ENCODE measurements around the gene ITPR3.

ITPR3 gene

GRCh38 chr6:33640361-33640760 is 19.2 kb downstream of the ITPR3 start:
- DNase-seq, result no peak

- no peak for DNase-seq
These were observed 20.0 kb downstream of the ITPR3 start for GRCh38 chr6:33641144-33641543.

- DNase-seq, result no peak
These were observed 20.5 kb downstream of the ITPR3 start for GRCh38 chr6:33641602-33642001.

GRCh38 chr6:33642897-33643296 is 21.8 kb downstream of the ITPR3 start:
- no peak for DNase-seq

DNA sequence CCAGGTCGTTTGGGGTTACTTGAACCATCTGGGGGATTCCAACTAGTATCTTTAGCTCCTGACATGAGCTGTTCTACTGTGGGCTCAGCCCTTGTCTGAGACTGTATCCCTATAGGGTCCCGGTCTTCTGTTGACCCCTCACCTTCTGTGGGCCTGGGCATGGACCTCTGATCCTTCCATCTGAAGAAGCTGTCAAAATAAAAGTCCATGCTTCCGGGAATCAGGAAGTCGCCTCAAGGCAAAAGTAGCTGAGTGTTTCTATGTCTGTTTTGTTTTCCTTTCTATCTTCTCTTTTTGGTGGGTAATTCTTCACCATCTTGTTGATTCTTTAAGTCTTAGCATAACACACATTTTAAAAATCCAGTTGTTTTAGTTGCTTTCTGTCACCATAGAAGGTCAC is 30.3 kb downstream of the ITPR3 start:
- DNase-seq, result no peak

DNA sequence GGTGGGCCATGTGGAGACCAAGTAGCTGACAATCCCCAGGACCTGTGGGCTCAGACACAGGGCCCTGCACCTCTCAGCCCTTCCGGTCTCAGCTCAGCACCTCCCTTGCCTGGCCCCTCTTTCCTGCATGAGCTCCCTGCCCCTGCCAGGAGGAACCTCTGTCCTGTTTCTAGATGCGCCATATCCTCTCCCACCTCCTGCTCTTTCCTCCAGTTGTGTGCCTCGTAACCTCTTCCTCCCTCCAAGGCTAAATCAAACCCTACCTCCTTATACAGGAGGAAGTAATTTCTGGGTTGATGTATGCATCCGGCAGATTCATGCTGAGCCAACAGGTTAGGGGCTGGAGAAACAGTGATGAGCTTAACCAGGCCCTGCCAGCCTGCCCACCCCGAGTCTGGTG is 30.9 kb downstream of the ITPR3 start:
- no peak for DNase-seq

DNA sequence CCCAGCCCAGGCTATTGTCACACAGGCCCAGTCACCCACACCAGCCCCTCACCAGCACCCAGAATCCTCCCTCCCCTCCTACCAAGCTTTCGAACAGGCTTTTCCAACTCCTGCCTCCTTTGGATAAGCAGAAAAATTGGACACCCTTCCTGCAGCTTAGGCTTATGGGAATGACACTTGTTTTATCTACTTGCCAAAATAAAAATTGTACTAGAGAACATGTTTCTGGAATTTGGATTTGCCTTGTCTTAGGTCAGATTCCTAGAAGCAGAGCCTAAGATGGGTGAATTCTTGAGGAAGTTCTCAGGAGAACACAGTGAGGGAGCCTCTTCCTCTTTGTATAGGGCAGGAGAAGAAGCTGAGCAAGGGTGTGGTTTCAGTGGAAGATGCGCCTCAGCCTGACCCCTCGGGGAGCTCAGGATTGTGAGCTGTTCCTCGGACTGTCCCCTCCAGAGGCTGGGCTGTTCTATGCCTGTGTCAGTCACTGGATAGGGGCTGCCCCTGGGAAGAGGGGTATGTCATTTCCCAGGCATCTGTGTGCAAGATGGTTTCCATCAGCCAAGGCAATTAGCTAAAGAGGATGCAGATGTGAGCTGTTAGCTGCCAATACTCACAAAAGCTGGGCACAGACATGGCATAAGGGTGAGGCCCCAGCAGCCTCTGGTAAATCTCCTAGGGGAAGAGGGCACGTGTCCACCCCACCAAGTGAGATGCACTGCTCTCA is 33.9 kb downstream of the ITPR3 start:
- DNase-seq, result no peak

DNA sequence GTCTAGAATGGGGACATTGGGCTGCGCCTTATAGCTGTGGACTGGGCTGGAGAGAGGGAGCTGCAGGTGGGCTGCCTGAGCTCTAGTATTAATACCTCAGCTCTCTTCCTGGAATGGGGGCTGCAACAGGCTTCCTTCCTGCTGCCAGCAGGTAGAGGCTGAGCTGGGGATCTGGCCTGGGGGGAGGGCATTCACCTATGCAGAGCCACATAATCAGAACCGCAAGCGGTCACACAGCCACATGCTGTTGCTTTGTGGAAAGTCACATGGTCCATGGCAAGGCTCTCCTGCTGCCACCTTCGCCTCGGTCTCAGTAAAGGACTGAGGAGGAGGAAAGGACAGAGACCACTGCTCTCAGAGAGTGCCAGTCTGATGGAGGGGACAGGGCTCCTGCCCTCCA is 35.7 kb downstream of the ITPR3 start:
- DNase-seq, result no peak

DNA sequence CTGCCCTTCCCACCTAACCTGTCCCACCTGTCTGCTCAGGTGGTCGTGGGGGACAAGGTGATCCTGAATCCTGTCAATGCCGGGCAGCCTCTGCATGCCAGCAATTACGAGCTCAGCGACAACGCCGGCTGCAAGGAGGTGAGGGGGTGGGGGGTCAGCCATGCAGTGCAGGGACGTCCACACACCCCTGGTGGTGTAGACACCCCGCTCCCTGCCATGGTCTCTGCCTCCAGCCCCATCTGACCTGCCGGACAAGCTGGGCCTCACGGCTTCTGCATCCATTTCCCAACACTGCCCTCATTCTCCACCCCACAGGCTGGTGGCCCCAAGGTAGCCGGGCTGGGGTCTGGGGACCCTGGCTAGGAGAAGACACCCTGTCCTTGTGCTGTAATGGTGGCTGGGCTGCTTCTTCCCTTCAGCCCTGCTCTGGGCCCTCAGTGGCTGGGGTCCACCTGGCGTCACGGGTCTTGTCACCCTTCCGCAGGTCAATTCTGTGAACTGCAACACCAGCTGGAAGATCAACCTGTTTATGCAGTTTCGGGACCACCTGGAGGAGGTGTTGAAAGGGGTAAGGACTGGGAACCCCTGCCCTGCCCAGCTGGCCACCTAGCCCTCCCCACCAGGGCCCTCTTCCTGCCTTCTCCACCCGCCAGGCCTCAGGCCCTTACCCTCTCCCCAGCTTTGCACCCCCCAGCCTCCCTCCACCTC is 38.0 kb downstream of the ITPR3 start:
- no peak for DNase-seq

- no peak for DNase-seq
These were observed 38.9 kb downstream of the ITPR3 start for GRCh38 chr6:33659986-33660385.

- DNase-seq, result no peak
These were observed 40.1 kb downstream of the ITPR3 start for GRCh38 chr6:33661106-33661838.

GRCh38 chr6:33662318-33662717 is 41.2 kb downstream of the ITPR3 start:
- no peak for DNase-seq

DNA sequence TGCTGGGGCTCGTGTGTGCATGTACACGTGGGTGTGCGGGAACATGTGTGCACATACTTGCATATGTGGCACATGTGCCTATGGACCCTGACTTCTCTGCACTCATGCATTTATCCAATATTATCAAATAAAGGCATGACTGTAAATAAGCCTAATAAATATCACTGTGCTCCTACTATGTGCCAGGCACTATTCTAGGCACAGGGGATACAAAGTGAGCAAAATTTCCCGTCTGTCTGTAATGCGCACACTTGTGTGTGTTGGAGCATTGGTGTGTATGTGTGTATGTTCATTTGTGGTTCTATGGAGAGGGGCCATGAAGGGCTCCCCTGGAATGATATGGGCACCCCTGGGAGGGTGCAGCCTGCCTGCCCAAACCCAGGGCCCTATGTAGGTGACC is 41.9 kb downstream of the ITPR3 start:
- no peak for DNase-seq

GRCh38 chr6:33663727-33664449 is 42.8 kb downstream of the ITPR3 start:
- DNase-seq, result no peak

DNA sequence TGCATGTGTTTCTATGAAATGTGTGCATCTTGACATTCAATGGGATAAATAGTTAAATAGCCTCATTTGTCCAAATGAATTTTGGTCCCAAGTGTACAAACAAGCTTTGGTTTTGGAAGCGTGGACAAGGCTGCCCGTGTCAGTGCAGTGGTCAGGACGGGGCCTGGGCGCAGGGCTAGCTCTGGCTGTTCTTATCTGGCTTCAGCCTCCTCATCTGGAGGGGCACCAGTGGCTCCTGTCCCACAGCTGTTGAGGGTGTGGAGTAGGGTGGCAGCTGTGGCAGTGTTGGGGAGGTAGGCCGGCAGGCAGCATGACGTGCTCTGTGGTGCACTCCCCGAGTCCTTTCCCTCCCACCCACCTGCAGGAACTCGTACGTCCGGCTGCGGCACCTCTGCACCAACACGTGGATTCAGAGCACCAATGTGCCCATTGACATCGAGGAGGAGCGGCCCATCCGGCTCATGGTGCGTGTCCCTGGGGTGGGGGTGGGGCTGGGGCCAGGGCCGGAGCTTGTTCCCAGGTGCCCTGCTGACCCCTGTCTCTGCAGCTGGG is 43.5 kb downstream of the ITPR3 start:
- DNase-seq, result no peak

DNA sequence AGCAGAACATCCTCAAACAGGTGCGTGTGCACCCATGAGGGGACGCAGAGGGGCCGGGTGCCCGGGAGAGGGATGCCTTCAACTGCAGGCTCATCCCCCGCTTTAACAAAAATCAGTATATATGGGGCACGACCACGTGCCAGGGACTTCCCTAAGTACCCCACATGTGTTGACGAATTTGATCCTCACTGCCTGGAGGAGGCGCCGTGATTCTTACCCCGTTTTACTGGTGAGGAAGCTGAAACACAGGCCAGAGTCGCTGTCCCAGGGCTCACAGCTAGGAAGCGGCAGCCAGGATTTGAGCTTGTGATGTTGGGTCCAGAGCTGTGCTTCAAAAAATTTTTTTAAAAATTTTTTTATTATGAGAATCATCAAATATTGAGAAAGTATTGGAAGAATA is 44.8 kb downstream of the ITPR3 start:
- no peak for DNase-seq

DNA sequence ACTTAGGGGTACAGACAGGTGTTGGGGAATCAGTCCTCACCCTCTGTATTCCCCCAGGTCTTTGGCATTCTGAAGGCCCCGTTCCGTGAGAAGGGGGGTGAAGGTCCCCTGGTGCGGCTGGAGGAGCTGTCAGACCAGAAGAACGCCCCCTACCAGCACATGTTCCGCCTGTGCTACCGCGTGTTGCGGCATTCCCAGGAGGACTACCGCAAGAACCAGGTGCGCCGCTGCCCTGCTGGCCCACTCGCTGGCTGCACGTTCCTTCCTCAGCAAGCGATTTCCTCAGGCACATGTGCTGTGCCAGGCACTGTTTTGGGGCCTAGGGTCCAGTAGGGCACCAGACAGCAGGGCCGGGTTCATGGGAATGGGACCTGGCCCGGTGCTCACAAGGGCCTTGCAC is 46.0 kb downstream of the ITPR3 start:
- DNase-seq, result no peak

- DNase-seq, result no peak
These were observed 46.7 kb downstream of the ITPR3 start for GRCh38 chr6:33667776-33668175.

DNA sequence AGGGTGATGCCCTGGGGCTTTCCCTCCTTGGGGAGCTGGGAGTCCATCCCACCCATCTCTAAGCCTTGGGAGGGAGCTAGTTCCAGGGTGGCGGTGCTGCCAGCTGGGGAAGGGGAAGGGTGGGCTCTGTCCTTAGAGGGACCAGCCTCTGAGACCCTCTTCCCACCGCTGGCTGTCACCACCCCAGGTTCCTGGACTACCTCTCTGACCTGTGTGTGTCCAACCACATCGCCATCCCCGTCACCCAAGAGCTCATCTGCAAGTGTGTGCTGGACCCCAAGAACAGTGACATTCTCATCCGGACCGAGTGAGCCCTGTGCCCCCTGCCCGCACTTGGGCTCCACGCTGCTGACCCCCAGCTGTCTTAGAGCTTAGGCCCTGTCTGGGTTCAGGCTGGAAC is 47.2 kb downstream of the ITPR3 start:
- no peak for DNase-seq

DNA sequence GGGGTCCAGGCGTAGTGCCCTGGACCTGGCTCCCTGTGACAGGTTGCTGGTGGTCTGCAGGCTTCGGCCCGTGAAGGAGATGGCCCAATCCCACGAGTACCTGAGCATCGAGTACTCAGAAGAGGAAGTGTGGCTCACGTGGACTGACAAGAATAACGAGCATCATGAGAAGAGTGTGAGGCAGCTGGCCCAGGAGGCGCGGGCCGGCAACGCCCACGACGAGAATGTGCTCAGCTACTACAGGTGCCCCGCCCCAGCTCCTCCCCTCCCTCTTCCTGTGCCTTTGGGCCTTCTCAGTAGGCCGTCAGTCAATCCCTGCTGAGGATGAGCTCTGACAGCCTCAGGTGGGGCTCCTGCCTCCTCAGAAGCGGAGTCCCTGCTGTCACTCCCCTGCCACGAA is 47.8 kb downstream of the ITPR3 start:
- DNase-seq, result peak; percentile 70

DNA sequence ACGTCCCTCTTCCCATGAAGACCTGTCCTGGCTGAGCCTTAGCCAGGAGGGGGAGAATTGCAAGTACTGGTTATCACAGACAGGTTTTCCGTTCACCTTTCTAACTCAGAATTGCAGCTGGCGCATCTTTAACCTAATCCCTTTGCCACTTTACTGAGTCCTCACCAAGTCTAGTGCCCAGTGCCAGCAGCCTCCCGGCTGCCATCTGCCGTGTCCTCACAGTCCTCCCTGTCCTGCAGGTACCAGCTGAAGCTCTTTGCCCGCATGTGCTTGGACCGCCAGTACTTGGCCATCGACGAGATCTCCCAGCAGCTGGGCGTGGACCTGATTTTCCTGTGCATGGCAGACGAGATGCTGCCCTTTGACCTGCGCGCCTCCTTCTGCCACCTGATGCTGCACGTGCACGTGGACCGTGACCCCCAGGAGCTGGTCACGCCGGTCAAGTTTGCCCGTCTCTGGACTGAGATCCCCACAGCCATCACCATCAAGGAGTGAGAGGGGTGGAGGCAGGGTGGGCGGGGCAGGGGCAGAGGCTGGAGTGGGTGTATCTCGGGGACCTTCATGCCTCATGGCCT is 49.1 kb downstream of the ITPR3 start:
- no peak for DNase-seq

DNA sequence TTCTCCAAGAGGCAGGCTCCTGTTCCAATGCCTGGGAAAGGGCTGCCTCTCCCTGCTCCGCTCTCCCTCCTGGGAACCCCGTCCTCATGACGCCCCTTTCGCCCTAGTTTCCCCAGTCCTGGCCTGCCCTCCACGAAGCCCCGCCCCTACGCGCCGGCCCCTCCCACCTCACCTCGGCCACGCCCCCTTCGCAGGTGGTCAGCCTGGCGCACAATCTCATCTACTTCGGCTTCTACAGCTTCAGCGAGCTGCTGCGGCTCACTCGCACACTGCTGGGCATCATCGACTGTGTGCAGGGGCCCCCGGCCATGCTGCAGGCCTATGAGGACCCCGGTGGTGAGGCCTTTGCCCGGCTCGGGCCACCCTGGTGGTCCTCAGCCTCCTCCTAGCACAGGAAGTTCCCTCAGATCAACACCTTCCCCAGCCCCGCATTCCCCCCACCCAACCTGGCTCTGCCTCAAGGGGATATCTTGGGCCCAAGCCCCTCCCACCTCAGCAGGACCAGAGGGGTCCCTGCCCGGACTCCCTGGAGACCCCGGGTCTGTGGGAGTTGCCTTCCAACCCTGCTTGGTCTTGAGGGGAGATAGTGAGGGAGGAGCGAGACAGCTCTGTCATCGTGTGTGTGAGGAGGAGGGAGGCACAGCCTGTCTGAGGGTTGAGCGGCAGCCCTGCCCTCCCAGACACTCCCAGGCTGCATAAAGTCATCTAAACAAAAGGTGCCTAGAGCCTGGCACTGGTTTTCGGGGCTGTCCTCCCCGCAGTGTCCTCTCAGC is 50.0 kb downstream of the ITPR3 start:
- no peak for DNase-seq

Measured in activated CD4-positive, alpha-beta T cell treated with anti-CD3 and anti-CD28 coated beads, Interleukin-2, amount 50 U/mL, for 1 hour (primary cell).